Panc1 (cell line): ENCODE measurements around the gene LRSAM1. TPM values are rescaled to one million over a fixed set of nuclear protein-coding genes. Genes with fewer than 3 reads are reported as not detected.

Experiments used
- ATAC-seq: fragments of 200-7000 bp; cut with Tn5 transposase; 2 replicates; pipeline ENCODE4 v1.9.1; 2020; ENCODE audit warnings: mild to moderate bottlenecking, moderate library complexity
- BruUV-seq: library from RNA; stranded (reverse); fragments of 400-500 nt; replicated peaks from 2 replicates; lab custom pipeline; 2021; lab: Mats Ljungman, UMichigan
- CTCF ChIA-PET: fragments of 300-600 bp; sonication (Branson Sonifier 250); formaldehyde crosslinking; loops from one replicate; lab custom pipeline; 2022; ENCODE audit warnings: antibody characterized with exemption; lab: Charles Lee
- POLR2A ChIA-PET: fragments of 300-600 bp; sonication (Branson Sonifier 250); formaldehyde crosslinking; loops from one replicate; lab custom pipeline; 2022; ENCODE audit warnings: antibody characterized with exemption; lab: Charles Lee
- DNase-seq: peaks from one replicate; pipeline ENCODE4 v3.0.0-alpha.2; 2010; ENCODE audit warnings: low read depth, low spot score
- H3K27ac ChIP-seq: 2 replicates; pipeline ENCODE4 v1.5.1; 2011; ENCODE audit warnings: mild to moderate bottlenecking, low read length, inconsistent platforms
- H3K27me3 ChIP-seq: fragments of 200-500 bp; sonication (Bioruptor generic); 2 replicates; pipeline ENCODE4 v1.6.0; 2014; ENCODE audit warnings: low read length, inconsistent platforms; ENCODE audit not compliant: control insufficient read depth, insufficient read depth
- H3K36me3 ChIP-seq: fragments of 200-500 bp; sonication (Bioruptor generic); 2 replicates; pipeline ENCODE4 v1.5.1; 2014; ENCODE audit warnings: inconsistent platforms, mild to moderate bottlenecking, low read length, moderate library complexity; ENCODE audit not compliant: control insufficient read depth, insufficient read depth
- H3K4me1 ChIP-seq: 2 replicates; pipeline ENCODE4 v1.5.1; 2011; ENCODE audit warnings: inconsistent platforms, mild to moderate bottlenecking, low read length, moderate library complexity; ENCODE audit not compliant: control insufficient read depth, insufficient read depth
- H3K4me3 ChIP-seq, 2 experiments: 2 replicates each; pipeline ENCODE4 v1.5.1; 2011 to 2012; ENCODE audit warnings: low read depth in 2 of 2, low read length in 2 of 2, mild to moderate bottlenecking in 2 of 2, inconsistent platforms in 1 of 2, moderate library complexity in 1 of 2
- H3K9me3 ChIP-seq: fragments of 200-500 bp; sonication (Bioruptor generic); 2 replicates; pipeline ENCODE4 v1.5.1; 2014; ENCODE audit warnings: low read depth, mild to moderate bottlenecking, inconsistent platforms, low read length, moderate library complexity; ENCODE audit not compliant: control insufficient read depth, insufficient read depth
- POLR2AphosphoS5 ChIP-seq: IDR thresholded peaks from 2 replicates; pipeline ENCODE4 v1.6.1; 2012; ENCODE audit warnings: mild to moderate bottlenecking, low read depth, low read length, moderate library complexity
- SIN3A ChIP-seq: IDR thresholded peaks from 2 replicates; pipeline ENCODE4 v1.6.1; 2012; ENCODE audit warnings: low read depth, mild to moderate bottlenecking, low read length, moderate library complexity, borderline replicate concordance; ENCODE audit not compliant: insufficient read depth
- TCF7L2 ChIP-seq: IDR thresholded peaks from 2 replicates; pipeline ENCODE4 v1.6.1; 2011; ENCODE audit warnings: mild to moderate bottlenecking, low read depth, low read length, inconsistent platforms
- in situ Hi-C: cut with HindIII; loops from 2 replicates; pipeline ENCODE4 v1.10.0; 2016; ENCODE audit warnings: low sequenced_read_pairs, low pct_unique_long_range_greater_than_20kb
- intact Hi-C: fragments of 100-400 bp; cut with micrococcal nuclease; formaldehyde crosslinking; loops from one replicate; pipeline ENCODE4 v1.10.0; 2022; ENCODE audit not compliant: unreplicated experiment
- total RNA-seq: library from RNA; stranded (reverse); gene quantifications from one replicate; pipeline ENCODE4 v1.2.1, GENCODE V29; 2021; ENCODE audit not compliant: unreplicated experiment
- TF ChIP-seq, protein P1 (sequence below): fragments of 450-650 bp; IDR thresholded peaks from 2 replicates; pipeline ENCODE4 v1.5.1; 2017; ENCODE audit warnings: mild to moderate bottlenecking
- TF ChIP-seq, protein P2 (sequence below), 2 experiments: IDR thresholded peaks; 2 replicates each; pipeline ENCODE4 v1.6.1; 2011 to 2012; ENCODE audit warnings: low read depth in 2 of 2, control low read depth in 1 of 2, low read length in 1 of 2, mild to moderate bottlenecking in 1 of 2, moderate library complexity in 1 of 2; ENCODE audit not compliant: insufficient read depth in 1 of 2

The LRSAM1 gene
- total RNA-seq, 1 experiment from 2014 or later, result 15.4 TPM

GRCh38 chr9:127426756-127427155 is 24.6 kb upstream of the LRSAM1 start:
- TF ChIP-seq POLR2AphosphoS5, result no peak
- TF ChIP-seq TCF7L2, result no peak
- TF ChIP-seq, protein P1, sequence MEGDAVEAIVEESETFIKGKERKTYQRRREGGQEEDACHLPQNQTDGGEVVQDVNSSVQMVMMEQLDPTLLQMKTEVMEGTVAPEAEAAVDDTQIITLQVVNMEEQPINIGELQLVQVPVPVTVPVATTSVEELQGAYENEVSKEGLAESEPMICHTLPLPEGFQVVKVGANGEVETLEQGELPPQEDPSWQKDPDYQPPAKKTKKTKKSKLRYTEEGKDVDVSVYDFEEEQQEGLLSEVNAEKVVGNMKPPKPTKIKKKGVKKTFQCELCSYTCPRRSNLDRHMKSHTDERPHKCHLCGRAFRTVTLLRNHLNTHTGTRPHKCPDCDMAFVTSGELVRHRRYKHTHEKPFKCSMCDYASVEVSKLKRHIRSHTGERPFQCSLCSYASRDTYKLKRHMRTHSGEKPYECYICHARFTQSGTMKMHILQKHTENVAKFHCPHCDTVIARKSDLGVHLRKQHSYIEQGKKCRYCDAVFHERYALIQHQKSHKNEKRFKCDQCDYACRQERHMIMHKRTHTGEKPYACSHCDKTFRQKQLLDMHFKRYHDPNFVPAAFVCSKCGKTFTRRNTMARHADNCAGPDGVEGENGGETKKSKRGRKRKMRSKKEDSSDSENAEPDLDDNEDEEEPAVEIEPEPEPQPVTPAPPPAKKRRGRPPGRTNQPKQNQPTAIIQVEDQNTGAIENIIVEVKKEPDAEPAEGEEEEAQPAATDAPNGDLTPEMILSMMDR, result no peak
- no peak for TF ChIP-seq SIN3A
- TF ChIP-seq, protein P2, sequence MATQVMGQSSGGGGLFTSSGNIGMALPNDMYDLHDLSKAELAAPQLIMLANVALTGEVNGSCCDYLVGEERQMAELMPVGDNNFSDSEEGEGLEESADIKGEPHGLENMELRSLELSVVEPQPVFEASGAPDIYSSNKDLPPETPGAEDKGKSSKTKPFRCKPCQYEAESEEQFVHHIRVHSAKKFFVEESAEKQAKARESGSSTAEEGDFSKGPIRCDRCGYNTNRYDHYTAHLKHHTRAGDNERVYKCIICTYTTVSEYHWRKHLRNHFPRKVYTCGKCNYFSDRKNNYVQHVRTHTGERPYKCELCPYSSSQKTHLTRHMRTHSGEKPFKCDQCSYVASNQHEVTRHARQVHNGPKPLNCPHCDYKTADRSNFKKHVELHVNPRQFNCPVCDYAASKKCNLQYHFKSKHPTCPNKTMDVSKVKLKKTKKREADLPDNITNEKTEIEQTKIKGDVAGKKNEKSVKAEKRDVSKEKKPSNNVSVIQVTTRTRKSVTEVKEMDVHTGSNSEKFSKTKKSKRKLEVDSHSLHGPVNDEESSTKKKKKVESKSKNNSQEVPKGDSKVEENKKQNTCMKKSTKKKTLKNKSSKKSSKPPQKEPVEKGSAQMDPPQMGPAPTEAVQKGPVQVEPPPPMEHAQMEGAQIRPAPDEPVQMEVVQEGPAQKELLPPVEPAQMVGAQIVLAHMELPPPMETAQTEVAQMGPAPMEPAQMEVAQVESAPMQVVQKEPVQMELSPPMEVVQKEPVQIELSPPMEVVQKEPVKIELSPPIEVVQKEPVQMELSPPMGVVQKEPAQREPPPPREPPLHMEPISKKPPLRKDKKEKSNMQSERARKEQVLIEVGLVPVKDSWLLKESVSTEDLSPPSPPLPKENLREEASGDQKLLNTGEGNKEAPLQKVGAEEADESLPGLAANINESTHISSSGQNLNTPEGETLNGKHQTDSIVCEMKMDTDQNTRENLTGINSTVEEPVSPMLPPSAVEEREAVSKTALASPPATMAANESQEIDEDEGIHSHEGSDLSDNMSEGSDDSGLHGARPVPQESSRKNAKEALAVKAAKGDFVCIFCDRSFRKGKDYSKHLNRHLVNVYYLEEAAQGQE (IDR thresholded peaks at IDR 0.05; ENCODE audit: insufficient read depth in 1 of 2, low read depth in 2 of 2, low read length in 1 of 2), result no peak
- Histone ChIP-seq H3K4me3 (no peak overlapping the region), H3K36me3 (no peaks in the 10 kb centered on the region; the same call in 1 of the 2 replicates), H3K27me3 (no peaks in the 10 kb centered on the region), H3K9me3 (no peaks in the 10 kb centered on the region), H3K27ac (no peak overlapping the region), H3K4me1 (peaks cover 6% of the 10 kb centered on the region; the same call in 1 of the 2 replicates)
- no peak for ATAC-seq
- no TSS peak for BruUV-seq
- no peak for DNase-seq
- ChIA-PET POLR2A (no interaction called here), CTCF (no interaction called here)
- in situ Hi-C loops (no loop called here), intact Hi-C loops (no loop called here)

GRCh38 chr9:127428348-127428747 is 23.0 kb upstream of the LRSAM1 start:
- CTCF ChIA-PET, result no interaction called here
- intact Hi-C loops, result no loop called here

More at GRCh38 chr9:127428348-127428747, 23.0 kb upstream of the LRSAM1 start:
- no peak for ATAC-seq
- H3K27me3 ChIP-seq, result no peaks in the 10 kb centered on the region
- no peak overlapping the region for H3K4me3 ChIP-seq
- no peaks in the 10 kb centered on the region for H3K9me3 ChIP-seq
- peaks cover 3% of the 10 kb centered on the region; the same call in 1 of the 2 replicates for H3K4me1 ChIP-seq
- BruUV-seq, result no TSS peak
- H3K36me3 ChIP-seq, result no peaks in the 10 kb centered on the region; the same call in 1 of the 2 replicates
- H3K27ac ChIP-seq, result no peak overlapping the region
- no peak for DNase-seq
- POLR2A ChIA-PET, result no interaction called here
- in situ Hi-C loops, result no loop called here
- TF ChIP-seq POLR2AphosphoS5 (no peak), TCF7L2 (no peak)
- TF ChIP-seq, protein P1, result no peak
